NCI-H446 treated with DMSO at 0.1 percent for 48 hours (cell line): ENCODE measurements around the gene TEX29.

Source experiments
- DNase-seq: peaks from one replicate; lab custom pipeline; 2025; lab: John Stamatoyannopoulos, UW

Gene TEX29

DNA sequence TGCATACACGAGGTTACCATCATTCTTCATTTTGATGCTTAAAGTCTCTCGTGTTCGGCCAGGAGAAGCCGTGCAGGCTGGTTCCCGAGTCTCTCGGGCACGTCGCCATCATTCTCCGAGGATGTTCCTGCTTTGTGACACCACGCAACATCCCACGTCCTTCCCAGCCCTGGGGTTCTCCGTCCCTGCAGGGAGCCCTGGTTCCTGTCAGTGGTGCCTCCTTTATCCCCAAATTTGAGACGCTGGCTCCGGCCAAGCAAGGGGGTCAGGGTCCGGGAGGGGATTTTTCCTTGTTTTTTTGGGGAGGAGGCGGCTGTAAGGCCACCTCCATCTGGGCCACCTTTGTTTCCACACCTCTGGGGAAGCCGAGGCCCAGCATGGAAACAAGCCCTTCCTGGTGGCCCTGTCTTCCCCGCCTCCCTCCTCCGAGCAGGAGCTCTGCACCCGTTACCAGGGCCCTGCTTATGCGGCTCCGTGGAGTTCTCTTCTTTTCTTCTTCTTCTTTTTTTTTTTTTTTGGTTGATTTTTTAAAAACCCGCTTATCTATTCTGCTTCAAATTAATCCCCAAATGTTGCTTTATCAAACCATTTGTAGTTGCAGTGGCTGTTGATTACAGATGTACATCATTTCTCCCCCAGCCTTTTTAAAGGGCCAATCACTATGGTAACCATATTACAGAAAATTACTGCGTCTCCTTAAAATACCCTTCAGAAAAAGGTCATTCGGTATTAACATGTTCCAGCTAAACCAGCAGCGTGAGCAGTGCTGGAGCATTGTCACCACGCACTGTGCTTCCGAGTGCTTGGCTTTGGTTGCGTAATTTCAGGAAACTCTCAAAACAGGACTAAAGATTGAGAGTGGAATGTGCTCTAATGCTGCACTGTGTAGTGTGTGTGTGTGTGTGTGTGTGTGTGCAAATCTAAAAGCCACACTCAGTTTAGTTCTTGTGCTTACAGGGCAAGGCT lies 50.4 kb downstream of the TEX29 start:
- DNase-seq, result no peak

DNA sequence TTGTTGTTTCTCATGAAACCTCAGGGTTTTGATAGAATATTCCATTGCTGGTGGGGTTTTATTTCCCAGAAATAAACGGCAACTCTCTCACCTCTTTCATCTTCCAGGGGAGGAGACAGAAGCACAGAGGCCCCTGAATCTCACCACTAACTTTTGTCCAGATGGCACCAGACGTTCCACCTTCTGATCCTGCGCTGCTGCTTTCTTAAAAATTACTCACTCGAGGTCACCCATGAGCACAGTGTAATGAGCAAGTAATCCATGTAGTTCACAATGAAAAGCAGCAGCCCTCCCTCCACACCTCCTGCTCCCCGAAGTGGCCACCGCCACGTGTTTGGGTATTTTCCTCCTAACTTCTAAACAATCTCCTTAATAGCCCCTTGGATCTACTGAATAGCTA lies 51.3 kb downstream of the TEX29 start:
- DNase-seq, result no peak

DNA sequence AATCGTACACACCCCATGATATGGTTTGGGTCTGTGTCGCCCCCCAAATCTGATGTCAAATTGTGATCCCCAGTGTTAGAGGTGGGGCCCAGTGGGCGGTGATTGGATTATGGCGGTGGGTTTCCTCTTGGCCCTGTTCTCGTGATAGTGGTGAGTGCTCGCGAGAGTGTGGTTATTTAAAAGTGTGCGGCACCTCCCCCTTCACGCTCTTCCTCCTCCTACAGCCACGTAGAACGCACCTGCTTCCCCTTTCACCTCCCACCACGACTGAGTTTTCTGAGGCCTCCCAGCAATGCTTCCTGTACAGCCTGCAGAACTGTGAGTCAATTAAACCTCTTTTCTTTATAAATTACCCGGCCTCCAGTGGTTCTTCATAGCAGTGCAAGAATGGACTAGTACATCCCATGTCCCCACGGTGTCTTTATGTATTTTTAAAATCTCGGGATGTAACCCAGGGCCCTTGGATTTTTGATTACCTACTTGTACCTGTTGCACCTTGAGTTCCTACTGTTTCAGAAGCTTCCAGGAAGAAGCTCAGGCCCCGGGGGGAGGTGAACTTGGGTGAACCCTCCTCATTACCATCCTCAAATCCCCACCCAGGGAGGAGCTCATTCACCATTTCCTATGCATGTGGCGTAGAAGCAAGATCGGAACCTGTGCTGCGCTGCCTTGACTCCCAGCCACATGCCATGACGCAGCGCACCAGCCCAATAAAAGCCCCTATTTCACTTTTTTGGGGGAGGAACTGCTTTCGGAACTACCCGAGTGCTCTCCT lies 52.4 kb downstream of the TEX29 start:
- DNase-seq, result no peak

DNA sequence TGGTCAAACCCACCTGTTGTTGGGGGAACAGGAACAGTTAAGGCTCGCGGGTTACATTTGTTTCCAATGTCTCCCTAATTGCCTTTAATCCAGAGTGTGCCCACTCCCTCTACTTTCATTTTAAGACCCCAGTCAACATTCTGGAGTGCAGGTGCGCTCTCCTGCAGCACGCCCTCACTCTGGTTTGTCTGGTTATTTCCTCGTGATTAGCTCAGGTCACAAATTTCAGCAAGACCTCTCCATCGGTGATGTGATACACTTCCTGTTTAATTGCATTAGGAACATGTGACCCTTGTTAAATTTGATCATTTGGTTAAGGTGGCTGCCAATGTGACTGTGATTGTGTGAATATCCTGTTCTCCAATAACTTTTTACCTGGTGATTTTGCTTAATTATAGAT lies 53.0 kb downstream of the TEX29 start:
- DNase-seq, result no peak

DNA sequence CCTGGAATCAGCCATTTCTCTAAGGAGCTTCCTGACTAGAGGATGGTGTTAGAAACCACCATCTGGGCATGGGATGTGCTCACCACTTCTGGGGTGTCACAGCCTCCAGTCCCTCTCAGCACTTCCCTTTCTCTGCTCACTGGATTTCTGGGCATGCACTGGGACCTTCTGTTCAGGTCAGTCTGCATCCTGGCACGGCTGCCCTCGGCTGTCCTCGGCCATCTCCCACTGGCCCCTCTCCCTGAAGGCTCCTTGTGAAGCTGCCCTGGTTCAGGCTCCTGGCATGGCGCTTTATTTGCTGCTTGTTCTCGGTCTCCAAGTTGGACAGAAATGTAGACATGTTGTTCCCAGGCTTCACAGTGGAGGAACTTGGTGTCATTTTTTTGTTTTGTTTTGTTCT lies 60.0 kb downstream of the TEX29 start:
- DNase-seq, result no peak

DNA sequence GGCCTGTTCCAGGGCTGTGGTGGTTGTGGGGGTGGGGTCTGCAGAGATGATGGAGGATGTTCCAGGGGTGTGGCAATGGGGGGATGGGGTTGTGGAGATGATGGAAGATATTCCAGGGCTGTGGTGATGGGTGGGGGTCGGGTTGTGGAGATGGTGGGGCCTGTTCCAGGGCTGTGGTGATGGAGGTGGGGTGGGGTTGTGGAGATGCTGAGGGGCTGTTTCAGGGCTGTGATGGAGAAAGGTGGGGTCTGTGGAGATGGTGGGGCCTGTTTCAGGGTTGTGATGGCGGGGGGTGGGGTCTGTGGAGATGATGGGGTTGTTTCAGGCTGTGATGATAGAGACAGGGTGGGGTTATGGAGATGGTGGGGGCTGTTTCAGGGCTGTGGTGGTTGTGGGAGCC lies 62.0 kb downstream of the TEX29 start:
- DNase-seq, result no peak

DNA sequence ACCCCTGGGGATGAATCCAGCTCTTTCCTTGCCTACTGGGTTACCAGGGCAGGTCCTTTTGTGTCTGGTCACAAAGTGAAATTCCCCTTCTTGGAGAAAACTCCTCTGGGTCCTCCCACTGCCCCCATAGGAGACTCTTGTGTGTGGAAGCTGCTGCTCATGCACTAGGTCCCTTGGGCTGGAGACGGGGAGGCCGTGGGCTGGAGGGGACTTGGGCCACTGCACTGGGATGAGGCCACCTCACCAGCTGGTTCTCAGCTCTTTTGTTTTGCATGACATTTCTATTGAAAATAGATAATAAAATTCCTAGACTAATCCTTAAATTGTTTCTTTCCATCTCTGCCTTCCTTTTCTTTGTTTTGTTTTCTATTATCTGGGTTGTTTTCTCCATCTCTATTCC lies 62.4 kb downstream of the TEX29 start:
- DNase-seq, result no peak

DNA sequence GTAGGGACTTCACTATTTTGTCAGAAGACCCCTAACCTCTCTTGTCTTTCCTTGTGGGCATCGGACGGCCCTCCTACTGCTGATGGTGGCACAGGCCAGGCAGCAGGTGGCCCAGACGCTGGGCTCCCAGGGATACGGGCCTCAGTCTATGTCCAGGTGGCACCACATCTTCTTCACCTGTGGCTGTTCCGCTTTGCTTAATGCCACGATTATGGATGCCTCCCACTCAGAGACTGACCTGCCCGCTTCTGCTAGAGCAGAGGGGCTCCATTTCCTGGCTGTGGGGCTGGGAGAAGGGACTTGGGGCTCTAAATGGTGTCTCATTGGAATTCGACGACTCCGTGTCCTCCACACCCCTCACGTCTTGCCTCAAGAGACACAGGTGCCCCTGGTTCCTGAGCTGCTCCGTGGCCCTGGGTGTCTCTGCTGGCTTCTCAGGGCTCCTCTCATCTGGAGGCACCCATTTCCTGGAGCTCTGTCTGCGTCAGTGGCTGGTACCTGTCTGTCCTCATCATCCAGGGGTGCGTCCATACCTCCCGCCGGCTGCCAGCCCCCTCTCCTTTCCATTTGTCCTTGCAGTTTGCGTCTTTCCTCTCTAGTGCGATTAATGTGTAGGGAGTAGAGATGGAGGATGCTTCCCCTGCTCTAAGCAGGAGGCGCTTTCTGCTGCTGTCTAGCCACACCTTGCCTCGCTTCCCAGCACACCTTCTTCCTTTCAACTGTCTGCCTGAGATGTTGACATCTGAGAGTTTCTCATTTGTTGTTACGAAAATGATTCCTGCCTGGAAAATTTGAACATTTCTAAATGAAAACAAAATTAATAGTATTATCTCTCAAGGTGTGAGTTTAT lies 63.4 kb downstream of the TEX29 start:
- no peak for DNase-seq

DNA sequence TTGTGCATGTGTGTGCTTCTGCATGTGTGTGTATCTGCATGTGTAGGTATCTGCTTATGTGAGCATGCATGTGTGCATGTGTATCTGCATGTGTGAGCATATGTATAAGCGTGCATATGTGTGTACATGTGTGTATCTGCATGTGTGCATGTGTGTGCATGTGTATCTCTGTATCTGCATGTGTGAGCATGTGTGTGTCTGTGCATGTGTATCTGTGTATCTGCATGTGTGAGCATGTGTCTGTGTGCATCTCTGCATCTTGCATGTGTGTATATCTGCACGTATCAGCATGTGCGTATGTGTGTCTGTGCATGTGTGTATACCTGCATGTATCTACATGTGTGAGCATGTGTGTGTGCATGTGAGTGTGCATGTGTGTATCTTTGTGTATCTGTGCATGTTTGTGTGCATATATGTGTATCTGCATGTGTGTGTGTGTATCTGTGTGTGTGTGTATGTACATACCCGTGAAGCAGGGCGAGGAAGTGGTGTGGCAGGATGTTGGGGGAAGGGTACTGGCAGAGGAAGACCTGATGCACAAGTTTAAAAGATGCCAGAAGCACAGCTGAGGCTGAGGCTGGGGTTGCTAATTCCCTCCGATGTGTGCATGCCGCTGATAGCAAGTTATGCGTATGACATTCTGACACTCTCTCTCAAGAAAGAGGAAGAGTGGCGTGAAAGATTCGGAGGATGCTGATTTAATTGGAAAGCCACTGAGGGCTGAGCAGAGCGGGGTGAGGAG lies 64.2 kb downstream of the TEX29 start:
- DNase-seq, result no peak

DNA sequence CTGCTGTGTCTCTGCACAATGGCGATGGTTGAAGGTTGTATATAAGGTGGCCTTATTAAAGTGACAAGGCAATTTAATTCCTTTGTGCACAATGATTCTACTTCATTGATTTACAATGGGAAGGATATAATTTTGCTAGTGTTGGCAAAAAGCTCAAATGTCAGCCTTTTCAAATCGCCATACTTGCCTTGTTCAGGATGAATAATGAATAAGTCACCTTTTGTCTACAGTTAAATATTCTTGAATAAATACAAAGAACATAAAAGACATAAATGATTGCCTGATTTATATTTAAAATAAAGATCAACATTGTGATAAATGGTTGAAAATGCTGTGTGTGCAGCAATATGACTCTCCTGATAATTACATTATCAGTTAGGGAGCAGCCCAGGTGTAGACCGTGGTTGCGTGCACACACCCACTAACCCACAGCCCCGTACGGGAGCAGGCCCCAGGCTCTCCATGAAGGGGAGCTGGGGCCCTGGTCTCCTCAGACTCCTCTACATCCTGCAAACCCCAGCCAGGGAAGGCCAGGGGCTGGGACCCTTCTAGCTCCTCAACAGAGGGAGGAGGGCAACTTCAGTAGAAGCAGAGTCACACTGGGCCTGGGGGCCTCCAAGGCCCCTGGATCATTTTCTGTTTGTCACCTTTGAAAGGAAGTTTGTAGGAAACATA lies 64.9 kb downstream of the TEX29 start:
- DNase-seq, result no peak

DNA sequence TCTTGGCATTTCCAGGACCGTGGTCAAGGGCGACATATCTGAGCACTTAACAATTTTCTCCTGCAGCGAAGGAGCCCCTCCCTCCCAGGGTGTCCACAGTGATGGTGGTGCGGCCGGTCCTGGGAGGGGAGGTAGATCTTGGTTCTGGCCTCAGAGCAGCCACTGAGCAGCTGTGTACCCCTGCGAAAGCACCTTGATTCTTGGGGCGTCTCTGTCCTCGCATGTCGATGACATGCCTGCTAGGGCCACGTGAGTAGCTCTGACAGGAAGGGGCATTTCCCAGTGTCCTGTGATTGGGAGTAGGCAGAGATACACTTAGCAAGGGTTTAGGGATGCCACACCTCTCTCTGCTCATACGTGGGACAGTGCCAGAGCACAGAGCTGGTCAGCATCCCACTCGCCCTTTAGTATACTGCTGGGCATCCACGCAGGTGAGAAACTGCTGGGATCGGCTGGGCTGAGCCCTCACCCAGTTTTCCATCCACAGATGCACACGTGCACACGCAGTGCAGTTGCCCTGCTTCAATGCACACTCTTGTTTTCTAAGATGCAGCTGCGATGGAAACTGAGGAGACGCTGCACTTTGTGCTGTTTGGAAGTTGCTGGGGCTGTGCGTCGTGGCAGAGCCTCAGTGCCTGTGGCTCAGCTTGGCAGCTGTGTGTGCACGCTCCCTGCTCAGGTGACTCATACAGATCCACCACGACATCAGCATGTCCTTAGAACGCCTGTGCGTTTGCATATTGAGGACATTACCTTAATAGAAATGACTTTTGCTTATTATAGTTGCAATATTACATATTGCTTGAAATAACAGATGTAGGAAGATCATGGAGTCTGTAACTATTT lies 66.8 kb downstream of the TEX29 start:
- no peak for DNase-seq

DNA sequence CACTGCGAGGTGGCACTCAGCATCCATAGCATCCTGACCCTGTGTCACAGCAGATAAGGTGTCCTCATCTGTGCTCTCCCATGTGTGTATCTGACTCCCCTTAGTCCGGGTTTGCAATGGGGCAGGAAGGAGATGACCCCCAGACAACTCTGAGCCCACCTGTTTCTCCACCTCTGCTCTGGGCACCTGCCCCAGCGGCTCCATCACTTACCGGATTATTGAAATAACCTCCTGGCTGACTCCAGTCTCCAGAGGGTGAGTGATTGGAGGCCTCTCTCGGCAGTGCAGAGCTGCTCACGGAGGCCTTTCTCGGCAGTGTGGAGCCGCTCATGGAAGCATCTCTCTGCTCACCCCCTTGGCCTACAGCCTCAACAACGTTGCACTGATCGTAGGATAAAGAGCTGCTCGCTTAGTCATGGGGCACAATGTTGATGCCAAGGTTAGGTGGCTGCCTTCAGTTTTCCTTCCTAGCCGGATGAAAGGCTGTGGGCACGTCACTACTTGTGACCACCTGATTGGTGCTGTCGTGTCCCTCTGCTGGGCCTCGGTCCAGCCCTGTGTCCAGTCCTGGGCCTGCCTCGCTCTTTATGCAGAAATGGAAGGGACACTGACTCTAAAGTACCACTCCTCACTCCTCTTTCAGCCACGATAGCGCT lies 67.6 kb downstream of the TEX29 start:
- DNase-seq, result no peak

DNA sequence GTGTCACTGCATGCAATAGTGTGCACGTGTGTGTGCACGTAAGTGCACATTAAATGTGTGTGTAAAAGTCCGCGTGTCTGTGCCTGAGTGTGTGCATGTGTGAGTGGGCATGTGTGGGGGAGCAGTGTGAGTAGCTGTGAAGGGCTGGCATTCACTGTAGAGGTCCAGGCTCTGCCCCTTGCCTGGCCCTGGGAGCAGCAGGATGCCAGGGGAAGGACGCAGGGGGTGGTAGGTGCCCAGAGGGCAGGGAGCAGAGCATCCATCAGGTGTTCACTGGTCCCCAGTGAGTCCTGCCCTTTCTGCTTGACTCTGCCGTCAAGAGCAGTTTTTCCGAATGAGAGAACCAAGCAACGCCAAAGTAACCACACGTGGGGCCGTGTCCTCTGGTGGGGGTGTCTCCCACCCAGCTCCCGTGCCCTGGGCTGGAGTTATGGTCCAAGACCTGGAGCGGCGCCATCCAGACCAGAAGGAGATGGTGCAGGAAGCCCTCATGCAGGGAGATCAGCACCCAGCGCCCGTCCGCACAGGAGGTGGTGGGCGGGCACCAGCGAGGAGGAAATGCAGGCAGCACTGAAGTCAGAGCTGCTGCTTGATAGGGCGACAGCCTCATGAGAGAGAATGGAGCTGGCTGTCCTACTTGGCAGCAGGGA lies 68.5 kb downstream of the TEX29 start:
- DNase-seq, result no peak

DNA sequence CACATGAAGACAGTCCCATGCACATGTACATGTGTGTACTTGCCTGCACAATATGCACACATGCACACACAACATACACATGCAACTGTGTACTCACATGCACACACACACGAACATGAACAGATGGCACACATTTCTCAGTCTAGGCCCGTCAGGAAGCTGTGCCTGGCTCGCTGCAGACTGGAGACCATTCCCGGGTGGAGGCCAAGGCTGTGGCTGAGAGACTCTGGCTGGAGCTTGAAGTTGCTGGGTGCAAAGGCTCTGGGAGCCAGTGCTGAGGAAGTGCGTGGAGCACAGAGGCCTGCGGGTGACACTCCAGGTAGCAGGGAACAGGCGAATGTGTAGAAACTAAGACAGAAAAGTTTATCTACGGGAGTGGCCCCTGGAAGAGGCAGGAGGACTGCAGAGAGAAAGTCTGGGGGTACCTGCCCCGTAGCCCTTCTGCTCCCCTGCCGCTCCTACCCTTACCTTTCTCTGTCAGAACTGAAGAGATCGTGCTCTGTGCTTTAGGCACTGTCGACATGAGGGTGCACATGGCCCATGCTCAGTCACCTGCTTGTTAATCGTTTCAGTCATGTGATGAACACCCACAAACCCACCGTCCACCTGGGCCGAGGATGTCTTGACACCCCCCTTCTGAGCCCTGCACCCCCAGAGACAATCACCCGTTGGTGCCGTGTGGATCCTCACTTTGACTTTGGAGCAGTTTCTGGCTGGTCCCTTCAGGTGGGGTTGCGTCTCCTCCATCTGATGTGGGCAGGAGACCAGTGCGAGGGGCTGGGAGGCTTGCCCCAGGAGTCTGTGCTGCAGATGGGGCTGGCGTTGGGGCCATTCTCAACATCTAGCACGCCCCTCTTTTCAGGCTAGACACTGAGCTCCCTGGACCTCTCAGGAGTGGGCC lies 69.4 kb downstream of the TEX29 start:
- DNase-seq, result no peak

DNA sequence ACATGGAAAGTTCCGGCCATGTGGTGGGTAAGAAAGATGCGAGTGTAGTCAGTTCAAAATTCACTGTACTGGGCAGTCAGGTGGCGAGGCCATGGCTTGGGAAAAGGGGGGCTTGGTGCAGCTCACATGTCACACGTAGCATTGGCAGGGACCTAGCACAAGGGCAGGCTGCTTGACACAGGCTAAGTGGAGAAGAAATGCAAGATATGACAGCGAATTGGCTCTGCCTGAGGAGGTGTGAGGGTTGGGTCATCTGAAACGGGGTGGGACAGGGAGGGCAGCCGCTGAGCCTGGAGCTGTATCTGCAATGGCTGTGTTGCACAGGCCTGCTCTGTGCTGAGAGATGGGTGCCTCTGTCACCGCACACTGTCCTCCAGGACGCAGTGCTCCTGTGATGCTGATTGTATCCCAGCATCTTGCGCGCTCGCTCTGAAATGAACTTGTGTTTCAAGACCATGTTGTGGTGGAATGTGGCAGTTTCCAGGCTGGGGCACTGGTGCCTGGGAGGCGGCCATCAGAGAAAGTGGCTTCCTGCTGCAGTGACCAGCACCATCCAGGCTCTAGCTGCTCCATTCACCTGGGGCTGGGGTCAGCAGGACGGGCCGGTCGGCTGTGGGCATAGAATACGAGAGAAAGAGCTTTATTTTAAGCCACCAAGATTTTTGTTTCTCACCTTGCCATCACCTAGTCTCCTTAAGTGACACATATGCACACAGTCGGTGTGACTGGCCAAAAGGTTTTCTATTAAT lies 70.3 kb downstream of the TEX29 start:
- DNase-seq, result no peak

DNA sequence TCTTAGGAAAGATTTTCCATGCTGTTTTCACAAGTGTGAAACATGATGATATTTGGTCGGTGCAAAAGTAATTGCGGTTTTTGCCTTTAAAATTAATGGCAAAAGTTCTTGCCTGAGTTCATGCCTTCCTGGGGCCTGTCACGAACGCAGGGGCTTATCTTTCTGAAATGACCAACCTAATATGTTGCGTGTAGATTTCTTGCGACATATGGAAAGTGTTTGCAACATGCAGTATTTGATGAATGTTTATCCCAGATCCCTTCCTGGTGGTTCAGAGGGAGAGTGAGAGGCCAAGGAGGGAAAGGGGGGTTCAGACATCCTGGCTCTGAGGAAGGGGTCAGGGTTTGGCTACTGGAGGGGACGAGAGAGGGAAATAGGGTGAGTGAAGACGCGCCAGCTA lies 72.0 kb downstream of the TEX29 start:
- DNase-seq, result no peak

DNA sequence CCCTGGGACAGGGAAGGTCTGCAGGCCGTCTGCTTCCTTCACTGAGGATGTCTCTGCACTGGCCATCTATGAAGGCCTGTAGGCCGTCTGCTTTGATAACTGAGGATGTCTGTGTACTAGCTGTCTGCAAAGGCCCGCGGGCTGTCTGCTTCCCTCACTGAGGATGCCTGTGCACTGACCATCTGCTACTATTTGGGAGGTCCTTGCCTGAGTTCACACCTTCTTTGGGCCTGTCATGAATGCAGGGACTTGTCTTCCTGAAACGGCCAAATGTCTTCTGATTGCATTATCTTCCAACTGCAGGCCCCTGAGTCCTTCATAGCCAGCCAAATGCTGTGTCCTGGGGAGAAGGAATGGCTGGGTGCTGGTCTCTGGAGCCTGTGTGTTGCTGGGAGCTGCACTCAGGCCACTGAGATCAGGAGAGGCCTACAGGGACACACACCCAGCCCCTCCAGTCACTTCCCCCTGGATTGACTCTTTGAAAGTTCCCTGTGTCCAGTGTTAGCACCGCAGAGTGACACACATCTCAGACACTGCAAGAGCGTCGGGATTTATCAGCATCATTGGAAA lies 72.9 kb downstream of the TEX29 start:
- DNase-seq, result no peak
